ENCODE measurements around the gene PHF20.

GRCh38 chr20:35878113-35878625 lies 106.4 kb downstream of the PHF20 start:
- TF ChIP-seq CTCF (conservative IDR thresholded peaks at IDR 0.05 in 1 of 2, IDR thresholded peaks at IDR 0.05 in 1 of 2; ENCODE audit: extremely low read depth in 1 of 2, insufficient read depth in 1 of 2, low read depth in 1 of 2, low read length in 2 of 2), result no peak
- no peak for TF ChIP-seq EZH2 (IDR thresholded peaks at IDR 0.05; ENCODE audit: borderline replicate concordance, low read length)
